Activated CD4-positive, alpha-beta T cell treated with anti-CD3 and anti-CD28 coated beads, Interleukin-2, amount 50 U/mL, for 16 hours (primary cell): ENCODE measurements around the gene EDN3.

Experiments
- DNase-seq: peaks from one replicate; pipeline ENCODE4 v3.0.0-alpha.2; 2020

Gene EDN3

DNA sequence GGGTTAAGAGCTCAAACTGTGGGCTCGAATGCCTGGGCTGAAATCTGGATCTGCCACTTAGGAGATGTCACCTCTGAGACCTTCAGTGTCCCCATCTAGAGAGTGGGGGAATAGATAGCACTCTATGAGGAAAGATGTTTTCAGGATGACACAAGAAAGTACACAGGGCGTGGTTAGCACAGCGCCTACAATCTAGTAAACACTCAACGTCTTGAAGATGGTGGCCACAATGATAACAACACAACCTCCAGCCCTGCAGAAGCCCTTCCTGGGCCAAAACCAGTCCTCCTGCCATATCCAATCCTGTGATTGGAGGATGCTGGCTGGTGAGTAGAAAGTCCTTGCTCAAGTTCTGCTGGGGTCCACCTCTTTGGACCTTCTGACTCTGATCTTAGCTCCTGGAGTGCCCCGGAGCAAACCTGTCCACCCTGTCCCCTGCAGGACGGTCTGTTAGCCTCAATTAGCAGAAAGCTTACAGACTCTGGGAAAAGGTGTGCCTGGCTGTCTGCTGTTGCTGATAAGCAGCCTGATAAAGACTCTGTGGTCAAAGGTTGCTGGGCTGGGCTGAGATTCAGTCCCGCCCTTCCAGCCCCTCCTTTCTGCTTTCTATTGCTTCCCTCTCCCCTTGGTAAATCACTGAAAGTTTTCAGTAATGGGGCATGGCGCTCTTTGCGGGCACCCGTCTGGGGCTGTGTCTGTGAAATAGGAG lies 8.2 kb downstream of the EDN3 start:
- no peak for DNase-seq

- no peak for DNase-seq
Observed at GRCh38 chr20:59309218-59309617, 8.8 kb downstream of the EDN3 start.

- DNase-seq: no peak
Observed at GRCh38 chr20:59314997-59315396, 14.6 kb downstream of the EDN3 start.

DNA sequence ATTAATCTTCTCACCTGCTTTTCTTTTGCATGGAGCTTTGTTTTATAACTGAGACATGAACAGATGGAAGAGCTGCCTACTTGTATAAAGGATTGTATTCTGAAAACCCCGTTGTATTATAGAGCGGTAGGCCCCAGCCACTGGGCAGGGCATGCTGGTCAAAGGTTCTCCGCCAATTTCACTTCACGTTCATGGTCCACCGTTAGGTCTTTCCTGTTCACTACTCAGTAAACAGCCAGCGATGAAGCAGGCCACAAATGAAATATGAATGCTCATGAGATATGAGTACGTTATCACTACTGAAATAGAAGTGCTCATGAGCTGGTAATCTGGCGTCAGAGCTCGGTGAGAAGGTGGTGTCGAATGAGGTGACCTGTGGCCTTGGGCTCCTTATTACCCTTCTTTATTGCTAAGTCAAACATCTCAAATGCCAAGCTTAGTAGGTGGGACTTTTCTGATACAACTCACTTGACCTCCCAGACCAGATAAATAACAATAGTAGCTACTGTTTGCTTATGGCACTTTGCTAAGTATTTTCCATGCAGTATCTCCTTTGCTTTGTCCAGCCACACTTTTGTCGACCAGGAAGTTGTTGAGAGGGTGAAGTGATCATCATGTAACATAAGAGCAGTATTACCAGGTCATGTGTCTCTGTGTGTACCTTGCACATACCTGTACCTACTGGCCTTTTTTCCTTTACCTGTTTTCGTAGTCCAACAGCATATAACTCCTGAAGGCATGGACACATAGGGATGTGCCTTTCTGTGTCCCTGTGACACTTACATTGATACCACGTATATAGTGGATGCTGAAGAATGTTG lies 16.7 kb downstream of the EDN3 start:
- no peak for DNase-seq

DNA sequence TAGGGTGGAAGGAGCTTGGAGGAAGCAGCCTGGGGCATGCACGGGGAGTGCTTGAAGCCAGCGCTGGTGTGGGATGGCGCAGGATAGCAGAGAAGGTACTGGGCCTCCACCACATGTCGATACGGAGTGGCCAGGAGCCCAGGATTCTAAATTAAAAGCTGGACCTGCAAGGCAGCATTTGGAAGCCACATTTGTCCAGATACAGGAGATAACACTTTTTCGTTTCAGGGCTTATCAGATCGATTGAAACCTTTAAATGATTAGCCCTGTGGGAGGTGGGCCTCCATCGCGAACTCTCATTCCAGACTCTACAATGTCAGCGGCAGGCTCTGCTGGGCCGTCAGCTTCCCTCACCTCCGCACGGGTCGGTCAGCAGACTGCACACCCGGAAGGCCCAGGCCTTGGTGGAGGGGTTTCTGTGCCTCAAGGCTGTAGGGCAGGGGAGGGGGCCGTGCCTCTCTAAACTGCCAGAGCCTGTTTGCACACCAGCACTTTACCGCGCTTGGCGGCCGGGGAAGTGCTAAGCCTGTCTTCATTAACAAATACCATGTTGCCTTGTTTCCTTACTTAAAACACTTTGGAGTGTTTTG lies 17.9 kb downstream of the EDN3 start:
- DNase-seq: no peak

- no peak for DNase-seq
Observed at GRCh38 chr20:59318803-59319202, 18.4 kb downstream of the EDN3 start.

DNA sequence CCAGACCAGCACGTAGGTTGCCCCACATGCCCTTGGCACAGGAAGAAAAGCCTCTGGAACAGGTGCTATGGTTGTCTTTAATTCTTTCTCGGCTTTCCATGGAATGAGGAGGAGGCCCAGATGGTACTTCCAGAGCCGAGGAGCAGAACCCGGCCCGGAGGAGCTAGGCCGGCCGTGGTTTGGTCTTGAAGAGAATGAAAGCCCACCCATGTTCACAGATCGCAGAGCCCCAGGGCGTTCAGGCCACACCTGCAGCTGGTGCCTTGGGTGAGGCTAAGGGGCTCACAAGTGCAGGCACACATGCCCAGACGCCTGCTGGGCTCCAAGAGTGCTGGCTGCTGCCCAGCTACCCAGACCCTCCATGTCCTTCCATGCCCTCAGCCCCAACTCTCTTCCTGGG lies 20.0 kb downstream of the EDN3 start:
- DNase-seq: no peak

GRCh38 chr20:59320854-59321647 lies 20.6 kb downstream of the EDN3 start:
- no peak for DNase-seq

DNA sequence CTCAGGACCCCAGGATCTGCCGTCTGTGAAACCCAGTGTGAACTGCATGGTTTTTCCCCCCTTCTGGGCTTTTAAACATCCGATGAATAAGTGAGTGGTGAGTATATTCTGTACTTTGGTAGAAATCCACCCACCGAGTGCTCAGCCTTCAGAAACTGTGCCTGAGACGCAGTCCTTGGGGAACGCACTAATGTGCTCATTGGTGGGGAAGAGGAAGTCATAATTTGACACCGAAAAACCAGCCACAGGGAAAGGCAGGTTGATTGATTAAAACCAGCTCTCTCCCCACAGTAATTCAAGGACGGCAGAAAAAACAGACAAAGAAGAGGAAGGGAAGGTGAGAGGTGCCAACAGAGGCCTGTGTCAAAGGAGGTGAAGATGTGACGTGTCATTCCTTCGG lies 21.7 kb downstream of the EDN3 start:
- DNase-seq: no peak

DNA sequence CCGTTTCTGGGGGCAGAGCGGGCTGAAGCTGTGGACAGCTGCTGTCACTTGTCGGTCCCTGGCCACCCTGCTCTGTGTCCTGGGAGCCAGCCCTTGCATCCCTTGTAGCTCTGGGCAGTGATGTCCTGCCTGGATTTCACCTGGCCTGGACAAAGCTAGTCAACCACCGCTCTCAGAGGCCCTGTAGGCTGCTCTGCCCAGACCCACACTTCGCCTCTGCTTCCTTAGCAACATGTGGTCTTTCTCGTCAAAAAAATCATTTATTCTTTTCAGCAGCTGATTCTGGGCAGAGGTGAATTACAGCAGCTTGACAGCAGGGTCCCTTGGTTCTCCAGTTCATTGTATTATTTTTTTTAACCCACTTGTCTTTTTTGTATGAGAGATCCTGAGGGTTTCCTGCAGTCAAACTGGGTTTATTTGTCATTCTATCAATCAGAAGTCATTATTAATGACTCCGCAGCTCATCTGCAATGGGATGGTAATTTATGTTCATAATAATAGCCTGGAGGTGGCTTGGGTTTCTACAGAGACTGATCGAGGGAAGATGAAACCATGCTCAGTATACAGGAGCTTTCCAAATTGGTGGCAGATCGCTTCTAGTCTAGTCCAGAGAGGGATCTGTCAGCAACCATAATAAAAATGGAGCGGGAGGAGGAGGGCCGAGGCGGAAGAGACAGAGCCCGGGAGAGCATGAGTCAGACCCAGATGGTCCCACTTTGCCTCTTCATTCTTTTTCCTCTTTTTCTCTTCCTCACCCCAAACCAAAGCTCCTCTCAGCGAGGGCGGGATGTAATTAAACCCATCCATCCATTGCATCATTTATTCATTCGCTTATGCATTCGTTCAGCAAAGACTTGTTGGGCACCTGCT lies 22.4 kb downstream of the EDN3 start:
- no peak for DNase-seq

- no peak for DNase-seq
Observed at GRCh38 chr20:59323731-59324130, 23.3 kb downstream of the EDN3 start.

DNA sequence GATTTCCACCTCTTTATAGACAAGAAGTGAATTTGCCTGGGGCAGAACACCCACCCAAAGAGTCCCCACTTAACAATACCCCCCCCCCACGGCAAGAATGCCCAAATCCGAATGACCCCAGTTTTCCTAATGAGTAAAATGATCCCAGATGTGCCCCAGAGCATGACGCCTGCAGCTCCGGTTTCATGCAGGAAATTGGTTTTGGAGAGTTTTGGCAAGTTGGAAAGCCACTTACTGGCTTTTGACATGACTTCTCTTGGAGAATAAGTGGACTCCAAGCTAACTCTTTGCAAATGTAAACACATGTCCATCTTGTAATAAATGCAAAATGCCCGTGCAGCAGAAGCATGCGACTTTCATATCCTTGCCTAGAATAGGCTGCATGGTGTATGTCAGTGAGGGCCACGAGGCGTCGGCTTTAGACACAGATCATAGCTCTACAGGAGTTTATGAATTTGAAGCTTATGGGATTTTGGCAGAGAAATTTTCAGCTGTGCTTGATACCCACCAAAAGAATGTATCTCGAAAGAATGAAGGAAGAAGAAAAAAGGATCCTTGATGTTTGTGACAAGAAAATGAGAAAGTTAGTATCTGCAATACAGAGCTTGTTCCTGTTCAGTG lies 24.2 kb downstream of the EDN3 start:
- DNase-seq: no peak

DNA sequence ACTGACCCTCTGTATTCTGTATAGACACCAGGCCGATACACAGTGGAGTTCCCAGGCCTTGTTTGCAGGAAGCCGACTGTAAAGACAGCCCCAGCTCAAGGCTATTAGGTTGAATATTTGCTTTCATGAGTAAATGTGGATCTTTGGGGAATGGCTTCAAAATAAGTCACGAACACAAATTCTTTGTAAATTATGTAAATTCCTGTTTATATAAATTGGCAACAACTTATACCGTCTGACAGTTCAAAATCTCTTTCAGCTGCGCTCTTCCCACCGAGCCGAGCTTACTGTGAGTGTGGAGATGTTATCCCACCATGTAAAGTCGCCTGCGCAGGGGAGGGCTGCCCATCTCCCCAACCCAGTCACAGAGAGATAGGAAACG lies 24.7 kb downstream of the EDN3 start:
- no peak for DNase-seq

GRCh38 chr20:59326188-59326587 lies 25.8 kb downstream of the EDN3 start:
- DNase-seq: no peak

DNA sequence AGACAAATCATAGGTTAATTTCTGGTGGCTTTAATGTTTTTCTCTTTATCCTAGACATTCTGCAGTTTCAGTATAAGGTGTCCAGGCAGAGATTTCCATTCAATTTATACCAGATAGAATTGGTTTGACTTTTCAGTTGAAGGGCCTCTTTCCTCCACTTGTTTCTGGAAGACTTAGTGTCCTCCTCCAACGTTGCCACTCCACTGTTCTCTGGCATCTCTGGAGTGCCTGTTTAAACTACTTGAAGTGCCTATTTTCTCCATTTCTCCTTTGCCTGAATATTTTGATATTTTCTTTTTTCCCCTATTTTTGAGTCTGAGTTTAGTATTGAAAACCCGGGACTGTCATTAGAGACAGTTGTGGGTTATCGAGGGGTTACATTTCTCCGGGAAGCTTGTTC lies 27.7 kb downstream of the EDN3 start:
- no peak for DNase-seq

- no peak for DNase-seq
Observed at GRCh38 chr20:59331721-59332329, 31.4 kb downstream of the EDN3 start.

GRCh38 chr20:59333260-59333845 lies 32.9 kb downstream of the EDN3 start:
- no peak for DNase-seq

DNA sequence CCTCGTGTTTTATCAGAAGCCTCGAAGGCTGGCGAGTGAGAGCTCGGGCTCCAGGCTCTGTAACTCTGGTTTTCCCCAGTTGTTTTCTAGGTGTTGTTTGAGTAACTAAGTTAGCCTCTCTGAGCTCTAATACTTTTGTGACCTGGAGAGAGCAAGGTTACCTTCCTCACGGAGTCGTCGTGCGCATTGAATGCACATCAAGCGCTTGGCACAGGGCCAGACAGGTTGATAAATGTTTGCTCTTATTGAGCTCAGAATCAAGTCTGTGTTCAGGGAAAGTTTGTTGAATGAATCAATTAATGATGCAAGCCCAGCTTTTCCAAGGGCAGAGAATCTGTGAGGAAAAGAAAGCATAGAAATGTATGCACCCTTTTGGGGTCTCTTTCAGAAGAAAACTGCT lies 33.5 kb downstream of the EDN3 start:
- no peak for DNase-seq

GRCh38 chr20:59334651-59335300 lies 34.4 kb downstream of the EDN3 start:
- no peak for DNase-seq

DNA sequence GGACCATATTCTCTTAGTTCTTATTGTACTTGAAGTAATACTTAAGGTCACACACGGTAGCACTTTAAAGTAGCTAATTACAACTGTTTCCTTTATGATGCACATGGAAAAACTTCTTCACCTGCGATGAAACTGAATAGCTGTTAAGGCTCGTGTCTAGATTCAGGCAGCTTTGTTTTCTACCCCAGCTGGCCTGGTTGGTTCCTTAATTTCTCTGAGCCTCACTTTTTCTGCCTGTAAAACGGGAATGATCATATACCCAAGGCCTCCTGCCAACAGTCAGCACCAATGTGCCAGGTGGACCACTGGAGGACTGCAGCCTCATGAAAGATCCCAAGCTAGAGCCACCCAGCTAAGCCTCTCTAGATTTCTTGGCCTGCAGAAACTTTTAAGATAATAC lies 35.0 kb downstream of the EDN3 start:
- DNase-seq: no peak
